ENCODE results near the gene ASXL2. TPM values are rescaled to one million over a fixed set of nuclear protein-coding genes. Genes with fewer than 3 reads are reported as not detected.
"Not testable (repeated sequence)": the region's sequence is repeated elsewhere in the genome, so short reads cannot be mapped to it uniquely, and the experiment has no call there.

Gene ASXL2
- total RNA-seq, 2 donors from 2014 or later = 6.6 to 8.3 TPM

DNA sequence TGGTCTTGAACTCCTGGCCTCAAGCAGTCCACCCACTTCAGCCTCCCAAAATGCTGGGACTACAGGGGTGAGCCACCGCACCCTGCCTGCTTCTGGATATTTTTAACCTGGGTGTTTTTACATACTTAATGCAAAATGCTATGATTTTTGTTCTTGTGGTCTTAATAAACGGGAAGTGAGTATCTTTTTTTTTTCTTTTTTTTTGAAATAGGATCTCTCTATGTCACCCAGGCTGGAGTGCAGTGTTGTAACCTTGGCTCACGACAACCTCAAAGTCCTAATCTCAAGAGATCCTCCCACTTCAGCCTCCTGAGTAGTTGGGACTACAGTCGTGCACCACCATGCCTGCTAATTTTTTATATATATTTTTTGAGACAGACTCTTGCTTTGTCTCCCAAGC lies 19.2 kb upstream of the ASXL2 start:
- TF ChIP-seq POLR2A (IDR thresholded peaks at IDR 0.05) = no peak
- TF ChIP-seq, protein P1, sequence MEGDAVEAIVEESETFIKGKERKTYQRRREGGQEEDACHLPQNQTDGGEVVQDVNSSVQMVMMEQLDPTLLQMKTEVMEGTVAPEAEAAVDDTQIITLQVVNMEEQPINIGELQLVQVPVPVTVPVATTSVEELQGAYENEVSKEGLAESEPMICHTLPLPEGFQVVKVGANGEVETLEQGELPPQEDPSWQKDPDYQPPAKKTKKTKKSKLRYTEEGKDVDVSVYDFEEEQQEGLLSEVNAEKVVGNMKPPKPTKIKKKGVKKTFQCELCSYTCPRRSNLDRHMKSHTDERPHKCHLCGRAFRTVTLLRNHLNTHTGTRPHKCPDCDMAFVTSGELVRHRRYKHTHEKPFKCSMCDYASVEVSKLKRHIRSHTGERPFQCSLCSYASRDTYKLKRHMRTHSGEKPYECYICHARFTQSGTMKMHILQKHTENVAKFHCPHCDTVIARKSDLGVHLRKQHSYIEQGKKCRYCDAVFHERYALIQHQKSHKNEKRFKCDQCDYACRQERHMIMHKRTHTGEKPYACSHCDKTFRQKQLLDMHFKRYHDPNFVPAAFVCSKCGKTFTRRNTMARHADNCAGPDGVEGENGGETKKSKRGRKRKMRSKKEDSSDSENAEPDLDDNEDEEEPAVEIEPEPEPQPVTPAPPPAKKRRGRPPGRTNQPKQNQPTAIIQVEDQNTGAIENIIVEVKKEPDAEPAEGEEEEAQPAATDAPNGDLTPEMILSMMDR (IDR thresholded peaks at IDR 0.05) = no peak
- ATAC-seq = no peak
- intact Hi-C loops (cut with DNase I) = no loop called here

DNA sequence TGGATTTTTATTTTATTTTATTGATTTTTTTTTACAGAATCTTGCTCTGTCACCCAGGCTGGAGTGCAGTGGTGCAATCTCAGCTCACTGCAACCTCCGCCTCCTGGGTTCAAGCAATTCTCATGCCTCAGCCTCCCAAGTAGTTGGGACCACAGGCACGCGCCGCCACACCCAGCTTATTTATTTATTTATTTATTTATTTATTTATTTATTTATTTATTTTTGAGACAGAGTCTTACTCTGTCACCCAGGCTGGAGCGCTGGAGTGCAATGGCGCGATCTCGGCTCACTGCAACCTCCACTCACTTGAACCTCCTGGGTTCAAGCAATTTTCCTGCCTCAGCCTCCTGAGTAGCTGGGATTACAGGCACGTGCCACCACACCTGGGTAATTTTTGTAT lies 18.0 kb upstream of the ASXL2 start:
- intact Hi-C loops (cut with DNase I); H3K9me3 ChIP-seq; H3K4me1 ChIP-seq; H3K4me3 ChIP-seq; H3K36me3 ChIP-seq (replicated peaks in 1 of 2; ENCODE audit: insufficient read depth in 1 of 2, low read depth in 2 of 2); DNase-seq; ATAC-seq; H3K27me3 ChIP-seq; H3K27ac ChIP-seq: not testable (repeated sequence)
- WGBS, 2 donors = 72 to 84% methylated on average over 9 of the region's 9 CpGs

More for the DNA sequence above, 19.2 kb upstream of the ASXL2 start:
- H3K36me3 ChIP-seq (replicated peaks in 1 of 2; ENCODE audit: insufficient read depth in 1 of 2, low read depth in 2 of 2) = no peaks in the 10 kb centered on the region
- H3K27me3 ChIP-seq = no peaks in the 10 kb centered on the region
- H3K4me3 ChIP-seq = no peak overlapping the region
- no peak for DNase-seq
- no peaks in the 10 kb centered on the region for H3K9me3 ChIP-seq
- WGBS, 2 donors = 58 to 65% methylated on average over 4 of the region's 4 CpGs
- H3K4me1 ChIP-seq = no peaks in the 10 kb centered on the region
- no peak overlapping the region for H3K27ac ChIP-seq

DNA sequence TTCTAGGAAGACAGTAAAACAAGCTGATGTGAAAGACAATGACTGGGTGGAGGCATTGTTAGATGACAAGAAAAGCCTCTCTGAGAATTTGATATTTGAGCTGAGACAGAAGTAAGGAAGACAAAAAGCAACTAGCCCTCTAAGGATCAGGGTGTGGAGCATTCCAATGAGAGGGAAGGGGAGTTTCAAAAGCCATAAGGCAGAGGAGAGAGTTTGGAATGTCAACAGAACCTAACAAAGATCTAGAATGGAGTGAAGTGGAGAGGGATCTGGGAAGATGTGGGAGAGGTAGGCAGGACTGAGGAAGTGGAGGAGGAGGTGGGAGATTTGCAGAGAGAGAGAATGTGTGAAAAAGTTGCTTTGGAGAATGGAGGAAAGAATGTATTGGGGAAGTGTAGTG lies 17.3 kb upstream of the ASXL2 start:
- H3K4me1 ChIP-seq = no peaks in the 10 kb centered on the region
- TF ChIP-seq, protein P1 (IDR thresholded peaks at IDR 0.05) = no peak
- no peak for TF ChIP-seq POLR2A (IDR thresholded peaks at IDR 0.05)
- H3K36me3 ChIP-seq (replicated peaks in 1 of 2; ENCODE audit: insufficient read depth in 1 of 2, low read depth in 2 of 2) = no peaks in the 10 kb centered on the region
- no peaks in the 10 kb centered on the region for H3K9me3 ChIP-seq
- intact Hi-C loops (cut with DNase I) = no loop called here
- no peak overlapping the region for H3K4me3 ChIP-seq
- ATAC-seq (no peak), DNase-seq (no peak)
- H3K27me3 ChIP-seq = no peaks in the 10 kb centered on the region
- H3K27ac ChIP-seq = no peak overlapping the region

DNA sequence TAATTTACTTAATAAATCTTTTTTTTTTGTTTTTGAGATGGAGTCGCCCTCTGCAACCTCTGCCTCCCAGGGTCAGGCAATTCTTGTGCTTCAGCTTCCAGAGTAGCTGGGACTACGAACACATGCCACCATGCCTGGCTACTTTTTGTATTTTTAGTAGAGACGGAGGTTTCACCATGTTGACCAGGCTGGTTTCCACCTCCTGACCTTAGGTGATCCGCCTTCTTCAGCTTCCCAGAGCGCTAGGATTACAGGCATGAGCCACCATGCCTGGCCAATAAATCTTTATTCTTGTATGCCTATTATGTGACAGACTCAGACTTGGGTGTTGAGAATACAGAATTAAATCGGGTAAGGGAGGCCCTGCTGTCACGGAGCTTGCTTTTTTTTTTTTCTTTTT lies 16.7 kb upstream of the ASXL2 start:
- DNase-seq (no peak), ATAC-seq (no peak)
- 73 to 83% methylated on average over 7 of the region's 7 CpGs for WGBS, 2 donors
- intact Hi-C loops (cut with DNase I) = no loop called here
- Histone ChIP-seq H3K36me3 (replicated peaks in 1 of 2; ENCODE audit: insufficient read depth in 1 of 2, low read depth in 2 of 2) (no peaks in the 10 kb centered on the region), H3K27me3 (no peaks in the 10 kb centered on the region), H3K4me3 (no peak overlapping the region), H3K4me1 (no peaks in the 10 kb centered on the region), H3K27ac (no peak overlapping the region), H3K9me3 (no peaks in the 10 kb centered on the region)
- TF ChIP-seq, protein P1 (IDR thresholded peaks at IDR 0.05) = no peak
- no peak for TF ChIP-seq POLR2A (IDR thresholded peaks at IDR 0.05)

DNA sequence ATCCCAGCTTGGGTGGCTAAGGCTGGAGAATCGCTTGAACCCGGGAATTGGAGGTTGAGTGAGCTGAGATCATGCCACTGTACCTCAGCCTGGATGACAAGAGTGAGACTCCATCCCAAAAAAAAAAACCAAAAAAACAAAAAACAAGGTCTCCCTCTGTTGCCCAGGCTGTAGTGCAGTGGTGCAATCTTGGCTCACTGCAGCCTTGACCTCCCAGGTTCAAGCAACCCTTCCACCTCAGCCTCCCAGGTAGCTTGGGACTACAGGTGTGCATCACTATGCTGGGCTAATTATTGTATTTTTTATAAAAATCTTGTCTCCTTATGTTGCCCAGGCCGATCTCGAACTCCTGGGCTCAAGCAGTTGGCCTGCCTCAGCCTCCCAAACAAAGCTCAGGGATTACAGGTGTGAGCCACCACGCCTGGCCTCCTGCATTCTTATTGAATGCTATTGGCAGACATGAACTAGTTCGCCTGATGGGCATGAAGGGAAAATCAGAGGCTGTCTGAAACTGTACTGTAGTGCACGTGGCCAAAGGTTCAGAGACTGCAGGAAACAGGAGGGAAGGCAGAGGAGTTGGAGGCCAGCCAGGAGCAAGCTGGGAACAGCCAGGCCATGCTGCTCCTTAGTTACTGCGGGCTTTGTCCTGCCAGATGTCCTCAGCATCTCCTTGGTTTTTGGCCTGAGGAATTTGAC lies 16.0 kb upstream of the ASXL2 start:
- intact Hi-C loops (cut with DNase I) = no loop called here
- Histone ChIP-seq H3K4me3 (no peak overlapping the region), H3K27ac (no peak overlapping the region), H3K9me3 (no peaks in the 10 kb centered on the region), H3K4me1 (no peaks in the 10 kb centered on the region), H3K27me3 (no peaks in the 10 kb centered on the region), H3K36me3 (replicated peaks in 1 of 2; ENCODE audit: insufficient read depth in 1 of 2, low read depth in 2 of 2) (no peaks in the 10 kb centered on the region)
- 72% methylated on average over 8 of the region's 8 CpGs for WGBS, 2 donors
- ATAC-seq (no peak), DNase-seq (peak in 2 of 4 donors; percentile 35 to 37)
- TF ChIP-seq, protein P1 (IDR thresholded peaks at IDR 0.05) = no peak
- TF ChIP-seq POLR2A (IDR thresholded peaks at IDR 0.05) = no peak

Measured in body of pancreas (tissue), 4 donors.